Measurements from ENCODE around the gene PRC1.

PRC1 gene

GRCh38 chr15:90989040-90989768 lies 5.1 kb downstream of the PRC1 start:
- DNase-seq: no peak

GRCh38 chr15:90988296-90988695 lies 6.0 kb downstream of the PRC1 start:
- no peak for DNase-seq

DNA sequence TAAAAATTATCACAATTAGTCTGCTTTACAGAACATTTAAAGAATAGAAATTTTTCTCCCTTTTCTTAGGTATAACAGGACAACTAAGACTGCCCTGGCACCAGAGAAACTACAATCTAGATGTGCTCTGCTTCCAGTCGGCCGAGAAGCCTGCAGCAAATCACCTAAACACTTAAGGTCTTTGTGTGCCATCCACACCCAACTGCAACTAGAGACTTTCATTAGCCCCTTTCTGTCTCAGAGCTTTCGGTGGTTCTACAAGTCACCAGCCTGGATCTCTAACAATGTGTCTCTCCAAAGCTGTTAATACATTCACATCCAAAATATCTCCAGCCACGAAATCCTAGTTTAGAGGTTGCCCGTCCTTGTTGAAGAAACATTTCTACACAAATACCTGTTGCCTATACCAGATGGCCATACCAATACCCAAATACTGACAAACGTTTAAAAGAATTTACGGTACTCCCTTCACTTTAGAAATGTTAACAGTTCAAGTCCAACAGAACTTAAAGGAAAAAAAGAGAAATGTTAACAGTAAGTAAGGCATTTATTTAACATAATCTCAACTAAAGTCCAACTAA lies 6.7 kb downstream of the PRC1 start:
- no peak for DNase-seq

DNA sequence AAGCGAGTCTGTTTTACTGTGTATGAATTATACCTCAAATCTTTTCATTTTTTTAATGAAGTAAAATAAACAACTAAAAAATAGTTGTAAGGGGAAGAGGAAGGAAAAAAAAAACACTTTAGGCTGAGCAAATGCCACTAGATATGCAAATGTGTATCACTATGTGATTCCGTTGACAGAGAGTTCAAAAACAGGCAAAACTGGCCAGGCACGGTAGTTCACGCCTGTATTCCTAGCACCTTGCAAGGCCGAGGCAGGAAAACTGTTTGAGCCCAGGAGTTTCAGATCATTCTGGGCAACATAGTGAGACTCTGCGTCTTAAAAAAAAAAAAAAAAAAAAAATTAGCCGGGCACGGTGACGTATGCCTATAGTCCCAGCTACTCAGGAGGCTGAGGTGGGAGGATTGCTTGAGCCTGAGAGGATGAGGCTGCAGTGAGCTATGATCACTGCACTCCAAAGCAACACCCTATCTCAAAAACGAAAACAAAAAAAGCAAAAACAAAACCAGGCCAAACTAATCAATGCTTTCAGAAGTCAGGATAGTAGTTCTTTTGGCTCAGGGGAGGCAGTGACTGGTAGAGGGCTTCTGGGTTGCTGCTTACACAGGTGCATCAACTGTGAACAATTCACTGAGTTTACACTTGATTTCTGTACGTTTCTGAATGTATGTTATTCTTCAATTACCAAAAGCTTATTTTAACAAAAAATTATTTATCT lies 7.4 kb downstream of the PRC1 start:
- no peak for DNase-seq

- DNase-seq: no peak
These were observed 12.2 kb downstream of the PRC1 start for GRCh38 chr15:90982135-90982534.

DNA sequence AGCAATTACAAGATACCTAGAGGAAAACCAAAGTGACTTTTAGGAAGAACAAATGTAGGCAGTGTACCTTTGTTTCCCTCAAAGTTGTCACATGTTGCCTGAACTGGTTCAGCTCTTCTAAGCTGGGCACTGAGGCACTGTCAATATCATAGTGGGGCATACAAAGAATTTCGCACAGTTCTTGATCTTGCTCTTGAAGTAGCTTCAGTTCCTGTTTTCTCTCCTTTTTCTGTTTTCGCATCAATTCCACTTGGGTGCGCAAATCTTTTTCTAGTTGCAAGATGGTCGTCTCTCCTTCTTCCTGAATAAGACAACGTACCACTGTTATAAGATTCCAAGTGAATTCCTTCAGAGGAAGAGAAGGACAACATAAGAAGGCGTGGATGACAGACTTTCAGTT lies 12.7 kb downstream of the PRC1 start:
- no peak for DNase-seq

DNA sequence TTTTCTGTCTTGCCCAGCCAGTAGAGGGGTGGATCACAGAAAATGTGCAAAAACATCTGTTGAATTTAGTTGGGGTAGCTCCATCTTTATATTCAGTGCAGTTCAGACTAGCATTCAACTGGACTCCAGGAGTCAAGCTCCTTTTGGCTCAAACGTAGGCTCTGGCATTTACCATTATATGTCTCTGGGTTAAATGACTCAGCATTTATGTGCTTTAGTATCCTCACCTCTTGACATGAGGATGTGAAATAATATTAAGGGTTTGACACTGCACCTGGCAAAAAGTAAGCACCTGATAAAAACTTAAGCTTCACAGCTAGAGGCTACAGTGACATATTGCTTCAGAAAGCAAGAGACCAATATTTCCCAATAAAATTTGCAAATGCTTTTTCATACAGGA lies 14.8 kb downstream of the PRC1 start:
- DNase-seq: no peak

- no peak for DNase-seq
These were observed 20.1 kb downstream of the PRC1 start for GRCh38 chr15:90974216-90974615.

DNA sequence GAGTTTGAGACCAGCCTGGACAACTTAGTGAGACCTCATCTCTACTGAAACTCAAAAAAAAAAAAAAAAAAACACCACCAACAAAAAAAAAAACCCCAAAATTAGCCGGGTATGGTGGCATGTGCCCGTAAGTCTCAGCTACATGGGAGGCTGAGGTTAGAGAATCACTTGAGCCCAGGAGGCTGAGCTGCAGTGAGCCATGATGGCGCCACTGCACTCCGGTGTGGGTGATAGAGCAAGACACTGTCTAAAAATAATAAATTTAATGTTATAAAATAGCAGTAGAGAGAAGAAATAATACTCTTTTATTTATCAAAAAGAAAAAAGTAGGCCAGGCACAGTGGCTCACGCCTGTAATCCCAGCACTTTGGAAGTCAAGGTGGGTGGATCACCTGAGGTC lies 22.2 kb downstream of the PRC1 start:
- DNase-seq: no peak

GRCh38 chr15:90970274-90970673 lies 24.1 kb downstream of the PRC1 start:
- DNase-seq: no peak

GRCh38 chr15:90968434-90968833 lies 25.9 kb downstream of the PRC1 start:
- DNase-seq: no peak

DNA sequence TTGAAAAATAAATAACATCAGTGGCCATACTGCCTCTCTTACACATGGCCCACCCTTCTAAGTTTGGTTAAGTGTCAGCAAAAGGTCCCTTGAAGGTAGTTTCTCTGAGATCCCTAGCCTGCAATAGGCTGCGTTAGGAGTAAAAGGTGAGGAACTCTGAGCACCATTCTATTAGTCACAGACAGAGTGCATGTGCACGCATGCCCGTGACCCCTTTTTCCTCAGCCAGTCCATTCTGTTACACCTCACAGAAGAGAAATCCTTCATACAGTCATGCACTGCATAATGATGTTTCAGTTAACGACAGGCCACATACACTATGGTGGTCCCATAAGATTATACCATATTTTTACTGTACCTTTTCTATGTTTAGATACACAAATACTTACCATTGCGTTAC lies 27.1 kb downstream of the PRC1 start:
- no peak for DNase-seq

DNA sequence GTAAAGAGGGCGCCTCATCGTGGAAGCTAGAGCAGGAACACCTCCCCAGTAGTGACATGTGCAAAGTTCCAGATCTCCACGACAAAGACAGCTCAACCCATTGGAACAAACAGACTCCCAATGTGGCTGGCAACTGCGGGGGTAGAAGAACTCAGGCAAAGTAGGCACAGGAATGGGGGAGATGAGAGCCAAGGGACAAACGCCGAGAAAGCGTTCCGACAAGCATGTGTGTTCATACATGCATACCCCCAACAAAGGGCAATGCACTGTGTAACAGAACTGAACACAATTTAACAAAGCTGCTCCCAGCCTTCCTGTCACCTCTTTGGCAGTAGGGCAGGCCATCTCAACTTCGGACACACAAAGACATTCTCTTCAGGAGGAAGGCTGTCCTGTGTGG lies 28.1 kb downstream of the PRC1 start:
- no peak for DNase-seq

GRCh38 chr15:90962021-90962420 lies 32.3 kb downstream of the PRC1 start:
- no peak for DNase-seq

GRCh38 chr15:90960298-90961091 lies 33.8 kb downstream of the PRC1 start:
- no peak for DNase-seq

DNA sequence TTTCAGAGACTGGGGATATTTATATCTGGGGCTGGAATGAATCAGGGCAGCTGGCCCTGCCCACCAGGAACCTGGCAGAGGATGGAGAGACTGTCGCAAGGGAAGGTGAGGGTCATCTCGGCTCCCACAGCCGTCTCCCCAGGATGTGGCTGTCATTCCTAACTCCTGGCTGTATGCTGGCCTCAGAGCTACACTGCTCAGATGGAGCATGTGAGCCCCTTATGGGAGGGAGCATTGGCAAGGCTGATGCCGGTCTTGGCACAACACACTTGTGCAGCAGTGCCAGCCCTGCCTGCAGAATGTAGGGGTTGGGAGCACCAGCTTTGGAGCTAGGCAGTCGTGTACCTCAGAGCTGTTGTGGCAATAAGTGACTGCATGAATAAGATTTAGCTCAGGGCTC lies 34.4 kb downstream of the PRC1 start:
- DNase-seq: no peak

DNA sequence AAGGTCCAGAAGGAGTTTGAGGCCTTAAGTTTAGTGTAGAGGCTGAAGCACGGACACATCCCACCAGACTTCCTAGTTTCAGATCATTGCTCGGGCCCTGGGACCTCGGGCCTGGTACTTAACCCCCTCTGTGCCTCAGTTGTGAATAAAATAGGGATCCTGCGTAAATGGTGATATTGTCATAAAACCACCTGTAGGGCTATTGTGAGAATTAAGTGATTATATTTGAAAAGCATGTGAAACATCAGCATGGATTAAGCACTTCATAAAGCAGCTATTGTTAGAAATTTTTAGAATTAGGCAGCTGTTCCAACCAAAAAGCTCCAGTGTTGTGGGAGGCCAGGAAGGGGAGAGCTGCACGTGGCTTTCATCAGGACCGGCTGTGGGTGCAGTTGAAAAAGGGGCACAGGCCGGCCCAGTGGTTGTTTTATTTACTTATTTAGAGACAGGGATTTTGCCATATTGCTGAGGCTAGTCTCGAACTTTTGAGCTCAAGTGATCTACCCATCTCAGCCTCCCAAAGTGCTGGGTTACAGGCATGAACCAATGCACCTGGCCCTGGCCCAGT lies 35.2 kb downstream of the PRC1 start:
- no peak for DNase-seq

GRCh38 chr15:90957791-90958190 lies 36.5 kb downstream of the PRC1 start:
- no peak for DNase-seq

DNA sequence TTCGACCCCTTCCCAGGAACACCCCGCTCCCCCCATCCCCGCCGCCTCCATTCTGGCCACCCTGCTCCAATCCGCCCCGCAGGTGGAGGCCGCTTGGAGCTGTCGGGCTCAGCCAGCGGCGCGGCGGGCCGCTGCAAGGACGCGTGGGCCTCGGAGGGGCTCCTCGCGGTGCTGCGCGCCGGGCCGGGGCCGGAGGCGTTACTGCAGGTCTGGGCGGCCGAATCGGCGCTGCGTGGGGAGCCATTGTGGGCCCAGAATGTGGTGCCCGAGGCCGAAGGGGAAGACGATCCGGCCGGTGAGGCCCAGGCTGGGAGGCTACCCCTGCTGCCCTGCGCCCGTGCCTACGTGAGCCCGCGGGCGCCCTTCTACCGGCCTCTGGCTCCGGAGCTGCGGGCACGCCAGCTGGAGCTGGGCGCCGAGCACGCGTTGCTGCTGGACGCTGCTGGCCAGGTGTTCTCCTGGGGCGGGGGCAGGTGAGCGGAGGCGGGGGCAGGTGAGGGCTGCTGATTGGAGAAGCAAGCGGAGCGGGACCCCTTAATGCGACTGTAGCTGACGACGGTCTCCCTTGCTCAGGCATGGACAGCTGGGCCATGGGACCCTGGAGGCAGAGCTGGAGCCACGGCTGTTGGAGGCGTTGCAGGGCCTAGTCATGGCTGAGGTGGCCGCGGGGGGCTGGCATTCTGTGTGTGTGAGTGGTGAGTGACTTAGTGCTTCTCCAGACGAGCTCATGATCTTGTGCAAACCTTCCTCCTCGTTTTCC lies 37.1 kb downstream of the PRC1 start:
- no peak for DNase-seq

- DNase-seq: no peak
These were observed 37.9 kb downstream of the PRC1 start for GRCh38 chr15:90956274-90957030.

DNA sequence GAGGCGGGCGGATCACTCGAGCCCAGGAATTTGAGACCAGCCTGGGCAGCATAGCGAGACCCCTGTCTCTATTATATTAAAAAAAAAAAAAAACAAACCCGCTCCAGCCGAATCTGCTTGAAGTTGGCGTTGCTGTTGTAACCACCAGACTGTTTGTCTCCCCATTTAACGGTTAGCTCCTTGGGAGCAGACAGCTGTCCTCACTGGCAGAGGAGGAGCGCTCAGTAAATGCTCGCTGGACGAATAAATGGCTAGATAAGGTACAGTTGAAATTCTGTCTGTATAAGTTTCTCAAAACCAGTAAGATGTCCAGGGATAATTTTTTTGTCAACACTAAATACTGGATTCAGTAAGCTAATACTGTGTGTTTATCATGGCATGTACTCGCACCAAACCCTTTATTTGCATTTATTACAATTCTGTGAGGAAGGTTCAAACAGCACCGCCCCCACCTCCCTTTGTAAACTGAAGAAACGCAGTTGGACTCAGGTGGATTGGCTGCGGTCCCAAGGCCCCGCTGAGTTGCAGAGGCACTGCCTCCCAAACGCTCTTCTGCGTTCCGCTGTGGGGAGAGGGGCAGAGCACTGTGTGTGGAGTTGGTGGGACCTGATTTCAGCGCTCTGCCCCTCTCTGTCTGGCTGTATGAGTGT lies 38.6 kb downstream of the PRC1 start:
- DNase-seq: peak; percentile 26
